H1 (cell line): ENCODE data around the gene GALNT9. TPM values are rescaled to one million over a fixed set of nuclear protein-coding genes. Genes with fewer than 3 reads are reported as not detected.

Source experiments
- ASH2L ChIP-seq: fragments of 200-600, 300-600 bp; sonication (generic); IDR thresholded peaks from one replicate; pipeline ENCODE4 v1.7.1; 2017; ENCODE audit warnings: low read length
- ATF2 ChIP-seq: IDR thresholded peaks from 2 replicates; pipeline ENCODE4 v1.6.1; 2012; ENCODE audit warnings: low read length, inconsistent platforms
- CEBPB ChIP-seq: IDR thresholded peaks from 2 replicates; pipeline ENCODE4 v1.6.1; 2012; ENCODE audit warnings: low read depth, low read length
- PHF8 ChIP-seq: fragments of 200-600 bp; sonication (generic); conservative IDR thresholded peaks from 2 replicates; pipeline ENCODE4 v1.7.1; 2012; ENCODE audit warnings: low read depth, mild to moderate bottlenecking, inconsistent platforms, low read length, moderate library complexity
- RAD21 ChIP-seq, 2 experiments: IDR thresholded peaks in 1 of 2; conservative IDR thresholded peaks in 1 of 2; 2 replicates each; pipeline ENCODE4 v1.6.1; 2011; ENCODE audit warnings: low read depth in 2 of 2, low read length in 2 of 2, improper control_type of control experiment in 1 of 2, inconsistent platforms in 1 of 2, mild to moderate bottlenecking in 1 of 2, moderate library complexity in 1 of 2
- RFX5 ChIP-seq: IDR thresholded peaks from 2 replicates; pipeline ENCODE4 v1.6.1; 2011; ENCODE audit warnings: low read depth, low read length, improper control_type of control experiment, borderline replicate concordance
- SRF ChIP-seq: IDR thresholded peaks from 2 replicates; pipeline ENCODE4 v1.6.1; 2011; ENCODE audit warnings: mild to moderate bottlenecking, low read depth, low read length, moderate library complexity
- polyA plus RNA-seq, 7 experiments: library from polyadenylated mRNA; depleted of rRNA in 3 of 7; stranded (reverse) in 5 of 7; unstranded in 2 of 7; fragments of >200 nt in 5 of 7; fragments of 200-250 nt in 2 of 7; gene quantifications; 1 replicate in 5 of 7; 2 replicates in 1 of 7; 4 replicates in 1 of 7; pipeline versions ENCODE4 v1.2.1 to v1.2.3, GENCODE V29; 2011 to 2013; ENCODE audit warnings: missing spikeins in 2 of 7, mixed read lengths in 2 of 7
- total RNA-seq: library from RNA; stranded (reverse); fragmentation: NEBNext Ultra II Directional; extraction: Animal tissue kit (Norgen Biotek cat#: 25700); gene quantifications from 2 replicates; pipeline ENCODE4 v1.2.1, GENCODE V29; 2021

GALNT9 gene
- total and polyA plus RNA-seq, 2 of the 8 experiments (the other 6 are each of a cell fraction or from before 2014, with no cell fraction given) = 2.0 to 3.6 TPM

GRCh38 chr12:132154941-132155770 is 174.2 kb downstream of the GALNT9 start (continued):
- TF ChIP-seq ASH2L (no peak), CEBPB (no peak), RFX5 (no peak), PHF8 (no peak), RAD21 (IDR thresholded peaks at IDR 0.05 in 1 of 2, conservative IDR thresholded peaks at IDR 0.05 in 1 of 2; ENCODE audit: low read depth in 2 of 2, low read length in 2 of 2) (no peak), SRF (no peak), ATF2 (no peak)
- TF ChIP-seq, all 59 proteins: peak for 0
